Stomach (tissue), 9 donors: ENCODE measurements around the gene CCDC18. TPM values are rescaled to one million over a fixed set of nuclear protein-coding genes. Genes with fewer than 3 reads are reported as not detected.

Experiments
- DNase-seq, 2 donors: peaks; one replicate each; pipeline versions ENCODE4 v3.0.0 to v3.0.0-alpha.2; 2013 to 2019
- H3K27ac ChIP-seq, 5 donors: fragments of 200-600 bp in 4 of 5; sonication (generic) in 4 of 5; one replicate each; pipeline ENCODE4 v1.5.1; 2013 to 2019; ENCODE audit warnings: mild to moderate bottlenecking in 1 of 5, moderate library complexity in 1 of 5
- H3K27me3 ChIP-seq, 3 donors: fragments of 200-600 bp; sonication (generic); one replicate each; pipeline ENCODE4 v1.5.1; 2017 to 2019; ENCODE audit warnings: mixed run types in 1 of 3
- H3K36me3 ChIP-seq, 4 donors: fragments of 200-600 bp; sonication (generic); 1 replicate in 3 of 4; 2 replicates in 1 of 4; pipeline ENCODE4 v1.5.1; 2016 to 2019
- H3K4me1 ChIP-seq, 4 donors: fragments of 200-600 bp; sonication (generic); one replicate each; pipeline ENCODE4 v1.5.1; 2016 to 2019
- H3K4me3 ChIP-seq, 4 donors: fragments of 200-600 bp; sonication (generic) in 3 of 4; one replicate each; pipeline ENCODE4 v1.5.1; 2016 to 2019; ENCODE audit warnings: mild to moderate bottlenecking in 1 of 4
- H3K9me3 ChIP-seq, 4 donors: fragments of 200-600 bp; sonication (generic); one replicate each; pipeline ENCODE4 v1.5.1; 2016 to 2019
- CTCF ChIP-seq, 7 experiments: fragments of 450-650 bp in 4 of 7; fragments of 200-600 bp in 3 of 7; sonication (generic) in 3 of 7; IDR thresholded peaks; one replicate each; pipeline ENCODE4 v1.5.1; 2016 to 2019; ENCODE audit warnings: antibody characterized with exemption in 7 of 7, control low read depth in 2 of 7, mild to moderate bottlenecking in 1 of 7
- EP300 ChIP-seq: sonication (generic); formaldehyde crosslinking; IDR thresholded peaks from one replicate; pipeline ENCODE4 v1.6.1; 2017; ENCODE audit warnings: antibody characterized with exemption
- POLR2A ChIP-seq, 4 donors: fragments of 450-650 bp; IDR thresholded peaks; one replicate each; pipeline ENCODE4 v1.6.1; 2016; ENCODE audit warnings: antibody characterized with exemption in 4 of 4, control low read depth in 2 of 4, mild to moderate bottlenecking in 1 of 4, moderate library complexity in 1 of 4
- POLR2AphosphoS5 ChIP-seq, 3 donors: sonication (generic); formaldehyde crosslinking; IDR thresholded peaks; one replicate each; pipeline ENCODE4 v1.6.1; 2016; ENCODE audit warnings: antibody characterized with exemption in 3 of 3
- WGBS, 5 donors: extraction: QIAGEN DNeasy Blood & Tissue Kit in 3 of 5; methylation state at CpG; one replicate each; pipeline versions ENCODE4 v1.1.5 to v1.1.7; 2013 to 2018; 5-methylcytosine and 5-hydroxymethylcytosine counted together
- intact Hi-C: fragments of 100-400 bp; cut with DNase I; formaldehyde crosslinking; loops from one replicate; pipeline ENCODE4 v1.15.1; 2023; ENCODE audit warnings: low total_unique reads
- polyA plus RNA-seq, 3 donors: library from polyadenylated mRNA; stranded (reverse); fragments of 200-250 nt; gene quantifications; one replicate each; pipeline ENCODE4 v1.2.3, GENCODE V29; 2013
- total RNA-seq, 5 donors: library from RNA; depleted of rRNA; stranded (reverse); fragments of >200 nt; gene quantifications; one replicate each; pipeline versions ENCODE4 v1.1.0 to v1.2.3, GENCODE V29; 2014 to 2016
- donor health status: healthy with polysubstance abuse.
- donor health status: Bipolar disorder and iron deficiency.
- donor health status: healthy.

Gene CCDC18
- total and polyA plus RNA-seq, 8 donors, result 0.31 to 50.4 (median 4.2) TPM

- H3K9me3 ChIP-seq, result no peaks in the 10 kb centered on the region
Measured at GRCh38 chr1:93143769-93144168, 36.8 kb upstream of the CCDC18 start.

GRCh38 chr1:93148001-93148400 is 32.5 kb upstream of the CCDC18 start:
- Histone ChIP-seq H3K27me3 (no peaks in the 10 kb centered on the region), H3K4me3 (no peak overlapping the region), H3K9me3 (no peaks in the 10 kb centered on the region), H3K27ac (no peak overlapping the region), H3K36me3 (peaks cover 0 to 46% (median 40%) of the 10 kb centered on the region in 4 donors), H3K4me1 (no peaks in the 10 kb centered on the region)
- WGBS, 5 donors, result 41 to 53% (median 45%) methylated on average over 7 of the region's 7 CpGs
- DNase-seq, result peak in 1 of 2 donors; percentile 15
- intact Hi-C loops, result no loop called here
- TF ChIP-seq POLR2A (IDR thresholded peaks at IDR 0.05), result no peak
- no peak for TF ChIP-seq CTCF (IDR thresholded peaks at IDR 0.05)
- no peak for TF ChIP-seq EP300
- no peak for TF ChIP-seq POLR2AphosphoS5 (IDR thresholded peaks at IDR 0.05)

More at GRCh38 chr1:93143769-93144168, 36.8 kb upstream of the CCDC18 start:
- DNase-seq, result no peak
- peaks cover 0 to 31% (median 14%) of the 10 kb centered on the region in 4 donors for H3K36me3 ChIP-seq
- TF ChIP-seq POLR2AphosphoS5 (IDR thresholded peaks at IDR 0.05) (no peak), CTCF (IDR thresholded peaks at IDR 0.05) (no peak), EP300 (no peak), POLR2A (IDR thresholded peaks at IDR 0.05) (no peak)
- 95 to 99% (median 97%) methylated on average over 4 of the region's 4 CpGs for WGBS, 5 donors
- H3K27me3 ChIP-seq, result no peaks in the 10 kb centered on the region
- intact Hi-C loops, result no loop called here
- H3K4me3 ChIP-seq, result no peak overlapping the region
- H3K4me1 ChIP-seq, result no peaks in the 10 kb centered on the region
- H3K27ac ChIP-seq, result no peak overlapping the region

GRCh38 chr1:93150729-93151128 is 29.8 kb upstream of the CCDC18 start:
- TF ChIP-seq CTCF (IDR thresholded peaks at IDR 0.05), result no peak
- TF ChIP-seq EP300, result no peak
- TF ChIP-seq POLR2AphosphoS5 (IDR thresholded peaks at IDR 0.05), result no peak
- TF ChIP-seq POLR2A (IDR thresholded peaks at IDR 0.05), result no peak
- no peak overlapping the region for H3K27ac ChIP-seq
- peaks cover 0 to 72% (median 67%) of the 10 kb centered on the region in 4 donors for H3K36me3 ChIP-seq
- DNase-seq, result no peak
- no peaks in the 10 kb centered on the region for H3K27me3 ChIP-seq
- intact Hi-C loops, result no loop called here
- no peaks in the 10 kb centered on the region for H3K4me1 ChIP-seq
- H3K4me3 ChIP-seq, result no peak overlapping the region
- 33 to 58% (median 41%) methylated on average over 1 of the region's 1 CpG for WGBS, 5 donors
- H3K9me3 ChIP-seq, result no peaks in the 10 kb centered on the region

- no peaks in the 10 kb centered on the region for H3K27me3 ChIP-seq
- intact Hi-C loops, result no loop called here
- TF ChIP-seq EP300 (no peak), POLR2A (IDR thresholded peaks at IDR 0.05) (no peak), POLR2AphosphoS5 (IDR thresholded peaks at IDR 0.05) (no peak), CTCF (IDR thresholded peaks at IDR 0.05) (no peak)
- no peaks in the 10 kb centered on the region for H3K9me3 ChIP-seq
- H3K4me1 ChIP-seq, result no peaks in the 10 kb centered on the region
- H3K27ac ChIP-seq, result no peak overlapping the region
- peaks cover 0 to 79% (median 74%) of the 10 kb centered on the region in 4 donors for H3K36me3 ChIP-seq
- H3K4me3 ChIP-seq, result no peak overlapping the region
- DNase-seq, result no peak
Measured at GRCh38 chr1:93151474-93151873, 29.1 kb upstream of the CCDC18 start.
